ENCODE data around the gene FAM20A.
"Not testable (repeated sequence)": the region's sequence is repeated elsewhere in the genome, so short reads cannot be mapped to it uniquely, and the experiment has no call there.

FAM20A gene

GRCh38 chr17:68512247-68512959 lies 88.8 kb downstream of the FAM20A start, which contains the start of gene PRKAR1A:
Gene PRKAR1A (plus strand): TSS chr17:68512430. CDS start chr17:68515400, 2,970 bp downstream.
- intact Hi-C loops (cut with DNase I): loop anchor here (5.0 kb wide), 1 partner anchor 55 kb away; the partner anchor contains the start of gene WIPI1
- DNase-seq: peak; percentile 94 to 100 (median 98)

- intact Hi-C loops (cut with DNase I): loop anchor here (5.0 kb wide), 1 partner anchor 54 kb away; the partner anchor contains the start of gene WIPI1
- DNase-seq: peak; percentile 72 to 93 (median 87)
Observed at GRCh38 chr17:68511671-68512246, 89.4 kb downstream of the FAM20A start.

- intact Hi-C loops (cut with DNase I): loop anchor here (5.0 kb wide), 1 partner anchor 54 kb away; the partner anchor contains the start of gene WIPI1
Observed at GRCh38 chr17:68511254-68511670, 89.9 kb downstream of the FAM20A start.

GRCh38 chr17:68509141-68510057 lies 91.8 kb downstream of the FAM20A start:
- DNase-seq: peak in 32 of 42 donors; percentile 18 to 60 (median 37)
- intact Hi-C loops (cut with DNase I): loop anchor here (5.0 kb wide), 1 partner anchor 52 kb away; the partner anchor contains the start of gene WIPI1

More at GRCh38 chr17:68511254-68511670, 89.9 kb downstream of the FAM20A start:
- DNase-seq: peak in 4 of 42 donors; percentile 15 to 56 (median 29)

GRCh38 chr17:68507576-68507975 lies 93.6 kb downstream of the FAM20A start:
- intact Hi-C loops (cut with DNase I): no loop called here
- no peak for DNase-seq

- no peak for DNase-seq
- intact Hi-C loops (cut with DNase I): no loop called here
Observed at GRCh38 chr17:68505951-68506350, 95.2 kb downstream of the FAM20A start.

- DNase-seq: no peak
- intact Hi-C loops (cut with DNase I): no loop called here
Observed at GRCh38 chr17:68501074-68501473, 100.1 kb downstream of the FAM20A start.

- intact Hi-C loops (cut with DNase I): no loop called here
- no peak for DNase-seq
Observed at GRCh38 chr17:68499587-68499986, 101.6 kb downstream of the FAM20A start.

- DNase-seq: peak in 1 of 42 donors; percentile 25
Observed at GRCh38 chr17:68498479-68499326, 102.5 kb downstream of the FAM20A start.

GRCh38 chr17:68497885-68498319 lies 103.3 kb downstream of the FAM20A start:
- intact Hi-C loops (cut with DNase I): no loop called here
- DNase-seq: peak in 2 of 42 donors; percentile 23 to 35

More at GRCh38 chr17:68498479-68499326, 102.5 kb downstream of the FAM20A start:
- intact Hi-C loops (cut with DNase I): no loop called here

GRCh38 chr17:68495081-68495480 lies 106.1 kb downstream of the FAM20A start:
- intact Hi-C loops (cut with DNase I): no loop called here
- DNase-seq: no peak

- DNase-seq; intact Hi-C loops (cut with DNase I): not testable (repeated sequence)
Observed at GRCh38 chr17:68492394-68493054, 108.6 kb downstream of the FAM20A start.

GRCh38 chr17:68491381-68492231 lies 109.6 kb downstream of the FAM20A start:
- intact Hi-C loops (cut with DNase I): no loop called here
- DNase-seq: peak in 14 of 42 donors; percentile 16 to 53 (median 27)

GRCh38 chr17:68489919-68490318 lies 111.2 kb downstream of the FAM20A start:
- intact Hi-C loops (cut with DNase I): no loop called here
- no peak for DNase-seq

Measured in head of caudate nucleus (tissue), 42 donors.